Fibroblast of lung (primary cell): Measurements from ENCODE around the gene MAP2K6.

ENCODE experiments used
- CTCF ChIP-seq, 2 donors: IDR thresholded peaks in 1 of 2; conservative IDR thresholded peaks in 1 of 2; 1 replicate in 1 of 2; 2 replicates in 1 of 2; pipeline ENCODE4 v1.5.1; 2011 to 2012; ENCODE audit warnings: low read length in 2 of 2, control low read depth in 1 of 2, inconsistent platforms in 1 of 2, low read depth in 1 of 2, mild to moderate bottlenecking in 1 of 2
- EZH2 ChIP-seq: IDR thresholded peaks from 2 replicates; pipeline ENCODE4 v1.5.1; 2012; ENCODE audit warnings: low read length, control low read depth, mild to moderate bottlenecking; ENCODE audit errors: missing control alignments

- TF ChIP-seq CTCF (conservative IDR thresholded peaks at IDR 0.05 in 1 of 2, IDR thresholded peaks at IDR 0.05 in 1 of 2; ENCODE audit: low read depth in 1 of 2, low read length in 2 of 2) (no peak), EZH2 (no peak)
Measured at GRCh38 chr17:69485901-69486643, 71.6 kb downstream of the MAP2K6 start.
